ENCODE data around the gene UBALD2.

The UBALD2 gene

GRCh38 chr17:76274112-76274956 is 9.2 kb downstream of the UBALD2 start:
- TF ChIP-seq POLR2AphosphoS5 (IDR thresholded peaks at IDR 0.05; ENCODE audit: low read depth) (no peak), REST (IDR thresholded peaks at IDR 0.05; ENCODE audit: insufficient replicate concordance, low read depth) (no peak), GABPA (IDR thresholded peaks at IDR 0.05; ENCODE audit: low read depth) (no peak), CTCF (IDR thresholded peaks at IDR 0.05; ENCODE audit: insufficient read depth, low read length) (no peak), SPI1 (IDR thresholded peaks at IDR 0.05; ENCODE audit: borderline replicate concordance, low read depth) (no peak)
- Histone ChIP-seq H3K27ac (replicated peaks) (no peak overlapping the region), H3K4me3 (replicated peaks; ENCODE audit: insufficient read depth, low read length) (no peak overlapping the region), H3K27me3 (ENCODE audit: insufficient read depth, poor library complexity, severe bottlenecking) (no peaks in the 10 kb centered on the region)
- DNase-seq (ENCODE audit: low read depth in 1 of 2, low spot score in 1 of 2): no peak

DNA sequence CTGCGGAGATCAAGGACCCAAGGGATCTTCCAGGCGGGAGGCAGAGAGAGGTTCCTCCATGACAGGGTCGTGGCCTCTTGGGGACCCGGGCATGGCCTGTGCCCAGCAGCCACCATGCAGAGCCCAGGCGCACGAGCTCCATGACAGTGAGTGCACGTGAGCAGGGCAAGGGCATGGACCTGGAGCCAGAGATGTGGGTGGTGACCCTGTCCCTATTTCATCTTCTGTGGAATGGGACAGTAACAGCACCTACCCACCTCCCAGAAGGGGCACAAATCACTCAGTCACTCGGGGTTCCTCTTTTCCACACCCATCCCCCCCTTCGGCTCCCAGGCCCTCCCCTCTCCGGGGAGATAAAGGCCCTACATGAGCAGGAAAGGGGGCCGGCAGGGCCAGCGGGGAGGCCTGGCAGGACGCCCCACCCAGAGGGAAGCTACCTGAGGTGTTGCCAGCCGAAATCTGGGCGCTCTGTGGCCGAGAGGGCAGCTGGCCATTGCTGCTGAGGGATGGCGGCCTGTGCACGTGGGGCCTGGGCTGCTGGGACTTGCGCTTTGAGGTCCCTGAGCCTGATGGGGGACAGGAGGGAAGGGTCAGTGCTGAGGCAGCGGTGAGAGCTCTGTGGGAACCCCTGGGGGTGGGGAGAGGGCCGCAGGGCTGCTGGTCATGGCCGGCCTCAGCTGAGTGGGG is 10.4 kb downstream of the UBALD2 start:
- Histone ChIP-seq H3K4me3 (replicated peaks; ENCODE audit: insufficient read depth, low read length) (no peak overlapping the region), H3K27ac (replicated peaks) (no peak overlapping the region), H3K27me3 (ENCODE audit: insufficient read depth, poor library complexity, severe bottlenecking) (no peaks in the 10 kb centered on the region)
- TF ChIP-seq POLR2AphosphoS5 (IDR thresholded peaks at IDR 0.05; ENCODE audit: low read depth) (no peak), SPI1 (IDR thresholded peaks at IDR 0.05; ENCODE audit: borderline replicate concordance, low read depth) (peak; percentile 39), REST (IDR thresholded peaks at IDR 0.05; ENCODE audit: insufficient replicate concordance, low read depth) (no peak)
- DNase-seq (ENCODE audit: low read depth in 1 of 2, low spot score in 1 of 2): no peak

DNA sequence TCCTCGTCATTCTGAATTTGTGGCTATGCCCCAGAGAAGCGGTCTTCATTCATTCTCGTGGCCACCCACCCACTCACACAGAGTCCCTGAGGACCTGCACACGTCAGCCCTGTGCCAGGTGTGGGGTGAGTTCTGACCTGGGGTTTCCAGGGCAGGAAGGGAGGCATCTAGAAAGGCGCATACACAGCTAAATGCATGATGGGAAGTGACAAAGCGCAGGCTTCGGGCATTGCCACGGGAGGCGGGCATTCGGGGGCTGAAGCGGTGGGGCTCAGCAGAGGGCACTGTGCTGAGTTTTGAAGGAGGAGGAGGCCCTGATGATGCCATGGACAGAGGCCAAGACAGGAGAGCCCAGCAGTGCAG is 10.9 kb downstream of the UBALD2 start:
- Histone ChIP-seq H3K4me3 (replicated peaks; ENCODE audit: insufficient read depth, low read length) (no peak overlapping the region), H3K27ac (replicated peaks) (no peak overlapping the region), H3K27me3 (ENCODE audit: insufficient read depth, poor library complexity, severe bottlenecking) (no peaks in the 10 kb centered on the region)
- no peak for DNase-seq (ENCODE audit: low read depth in 1 of 2, low spot score in 1 of 2)
- TF ChIP-seq SPI1 (IDR thresholded peaks at IDR 0.05; ENCODE audit: borderline replicate concordance, low read depth): no peak
- TF ChIP-seq CTCF (IDR thresholded peaks at IDR 0.05; ENCODE audit: insufficient read depth, low read length): no peak
- no peak for TF ChIP-seq POLR2AphosphoS5 (IDR thresholded peaks at IDR 0.05; ENCODE audit: low read depth)
- TF ChIP-seq GABPA (IDR thresholded peaks at IDR 0.05; ENCODE audit: low read depth): no peak
- TF ChIP-seq REST (IDR thresholded peaks at IDR 0.05; ENCODE audit: insufficient replicate concordance, low read depth): no peak
